Gastrocnemius medialis (tissue), 4 donors: ENCODE measurements around the gene HHATL. TPM values are rescaled to one million over a fixed set of nuclear protein-coding genes. Genes with fewer than 3 reads are reported as not detected.

Source experiments
- ATAC-seq, 2 donors: fragments of 150-250 bp; one replicate each; pipeline ENCODE4 v1.9.1; 2016
- DNase-seq, 2 donors: peaks; one replicate each; pipeline ENCODE4 v3.0.0-alpha.2; 2019
- H3K27ac ChIP-seq, 4 donors: fragments of 200-600 bp; sonication (generic); 1 replicate in 1 of 4; 2 replicates in 3 of 4; pipeline ENCODE4 v1.5.1; 2016 to 2018; ENCODE audit warnings: mild to moderate bottlenecking in 2 of 4, moderate library complexity in 1 of 4
- H3K27me3 ChIP-seq, 3 donors: fragments of 200-600 bp; sonication (generic) in 2 of 3; 1 replicate in 1 of 3; 2 replicates in 2 of 3; pipeline versions ENCODE4 v1.5.1 to v1.6.0; 2016 to 2019; ENCODE audit warnings: mild to moderate bottlenecking in 1 of 3, moderate library complexity in 1 of 3
- H3K36me3 ChIP-seq, 2 donors: fragments of 200-600 bp; sonication (generic) in 1 of 2; one replicate each; pipeline ENCODE4 v1.5.1; 2017 to 2018
- H3K4me1 ChIP-seq, 2 donors: fragments of 200-600 bp; sonication (generic) in 1 of 2; one replicate each; pipeline ENCODE4 v1.5.1; 2016 to 2017; ENCODE audit warnings: mild to moderate bottlenecking in 2 of 2
- H3K4me3 ChIP-seq, 4 donors: fragments of 200-600 bp; sonication (generic) in 3 of 4; 1 replicate in 1 of 4; 2 replicates in 3 of 4; pipeline ENCODE4 v1.5.1; 2016 to 2019; ENCODE audit warnings: mild to moderate bottlenecking in 2 of 4
- H3K9me3 ChIP-seq, 3 donors: fragments of 200-600 bp; sonication (generic) in 2 of 3; 1 replicate in 1 of 3; 2 replicates in 2 of 3; pipeline ENCODE4 v1.5.1; 2016 to 2019
- CTCF ChIP-seq, 5 experiments: fragments of 450-650 bp in 3 of 5; fragments of 200-600 bp in 2 of 5; sonication (generic) in 2 of 5; IDR thresholded peaks in 4 of 5; conservative IDR thresholded peaks in 1 of 5; 1 replicate in 4 of 5; 2 replicates in 1 of 5; pipeline ENCODE4 v1.5.1; 2016 to 2019; ENCODE audit warnings: antibody characterized with exemption in 5 of 5, mild to moderate bottlenecking in 3 of 5, moderate library complexity in 3 of 5
- POLR2A ChIP-seq, 2 donors: fragments of 450-650 bp; IDR thresholded peaks; one replicate each; pipeline ENCODE4 v1.6.1; 2017; ENCODE audit warnings: antibody characterized with exemption in 2 of 2, mild to moderate bottlenecking in 2 of 2, moderate library complexity in 2 of 2
- in situ Hi-C, 4 donors: fragments of 200-750 bp; cut with MboI; loops; one replicate each; pipeline versions ENCODE4 v1.15.0 to v1.8.0; 2017; ENCODE audit warnings: low sequenced_read_pairs in 4 of 4
- intact Hi-C: fragments of 100-400 bp; cut with DNase I; formaldehyde crosslinking; loops from one replicate; pipeline ENCODE4 v1.15.1; 2023; ENCODE audit warnings: low total_unique reads
- total RNA-seq, 4 donors: library from RNA; depleted of rRNA; stranded (reverse); fragments of >200 nt; gene quantifications; one replicate each; pipeline versions ENCODE4 v1.1.0 to v1.2.3, GENCODE V29; 2016

The HHATL gene
- total RNA-seq, 4 donors from 2014 or later, result 78.0 to 309 (median 164) TPM

GRCh38 chr3:42719002-42719401 lies 16.4 kb upstream of the HHATL start:
- H3K36me3 ChIP-seq, result no peaks in the 10 kb centered on the region
- DNase-seq, result peak in 1 of 2 donors; percentile 5
- intact Hi-C loops, result no loop called here

GRCh38 chr3:42718338-42718737 lies 15.7 kb upstream of the HHATL start:
- Histone ChIP-seq H3K27ac (no peak overlapping the region), H3K36me3 (no peaks in the 10 kb centered on the region), H3K4me3 (no peak overlapping the region), H3K4me1 (peaks cover 22 to 25% of the 10 kb centered on the region in 2 donors), H3K9me3 (no peaks in the 10 kb centered on the region), H3K27me3 (no peaks in the 10 kb centered on the region)
- in situ Hi-C loops (no loop called here), intact Hi-C loops (no loop called here)
- ATAC-seq, result no peak
- TF ChIP-seq POLR2A (IDR thresholded peaks at IDR 0.05) (no peak), CTCF (IDR thresholded peaks at IDR 0.05 in 4 of 5, conservative IDR thresholded peaks at IDR 0.05 in 1 of 5) (no peak)
- DNase-seq, result no peak

More at GRCh38 chr3:42719002-42719401, 16.4 kb upstream of the HHATL start:
- in situ Hi-C loops, result no loop called here
- no peaks in the 10 kb centered on the region for H3K27me3 ChIP-seq
- peak overlapping the region in 3 of 4 donors; percentile 17 to 77 (median 35) for H3K27ac ChIP-seq
- no peak overlapping the region for H3K4me3 ChIP-seq
- H3K4me1 ChIP-seq, result peaks cover 22 to 25% of the 10 kb centered on the region in 2 donors
- H3K9me3 ChIP-seq, result no peaks in the 10 kb centered on the region
- no peak for ATAC-seq
- TF ChIP-seq POLR2A (IDR thresholded peaks at IDR 0.05), result no peak
- no peak for TF ChIP-seq CTCF (IDR thresholded peaks at IDR 0.05 in 4 of 5, conservative IDR thresholded peaks at IDR 0.05 in 1 of 5)

GRCh38 chr3:42717306-42717705 lies 14.7 kb upstream of the HHATL start:
- TF ChIP-seq CTCF (IDR thresholded peaks at IDR 0.05 in 4 of 5, conservative IDR thresholded peaks at IDR 0.05 in 1 of 5), result no peak
- TF ChIP-seq POLR2A (IDR thresholded peaks at IDR 0.05), result no peak
- Histone ChIP-seq H3K4me3 (no peak overlapping the region), H3K36me3 (no peaks in the 10 kb centered on the region), H3K9me3 (no peaks in the 10 kb centered on the region), H3K27ac (no peak overlapping the region), H3K27me3 (no peaks in the 10 kb centered on the region), H3K4me1 (peaks cover 19 to 20% of the 10 kb centered on the region in 2 donors)
- intact Hi-C loops, result no loop called here
- no peak for DNase-seq
- in situ Hi-C loops, result no loop called here
- ATAC-seq, result no peak

GRCh38 chr3:42714171-42714852 lies 11.7 kb upstream of the HHATL start:
- TF ChIP-seq POLR2A (IDR thresholded peaks at IDR 0.05), result no peak
- TF ChIP-seq CTCF (IDR thresholded peaks at IDR 0.05 in 4 of 5, conservative IDR thresholded peaks at IDR 0.05 in 1 of 5), result no peak
- intact Hi-C loops, result no loop called here
- ATAC-seq (no peak), DNase-seq (no peak)
- no peak overlapping the region for H3K4me3 ChIP-seq
- no peak overlapping the region for H3K27ac ChIP-seq
- peaks cover 0 to 5% of the 10 kb centered on the region in 2 donors for H3K4me1 ChIP-seq
- H3K9me3 ChIP-seq, result no peaks in the 10 kb centered on the region
- H3K27me3 ChIP-seq, result no peaks in the 10 kb centered on the region
- H3K36me3 ChIP-seq, result no peaks in the 10 kb centered on the region
- in situ Hi-C loops, result no loop called here
